ENCODE results near the gene SPRY4.
"Not testable (repeated sequence)": the region's sequence is repeated elsewhere in the genome, so short reads cannot be mapped to it uniquely, and the experiment has no call there.

Gene SPRY4

DNA sequence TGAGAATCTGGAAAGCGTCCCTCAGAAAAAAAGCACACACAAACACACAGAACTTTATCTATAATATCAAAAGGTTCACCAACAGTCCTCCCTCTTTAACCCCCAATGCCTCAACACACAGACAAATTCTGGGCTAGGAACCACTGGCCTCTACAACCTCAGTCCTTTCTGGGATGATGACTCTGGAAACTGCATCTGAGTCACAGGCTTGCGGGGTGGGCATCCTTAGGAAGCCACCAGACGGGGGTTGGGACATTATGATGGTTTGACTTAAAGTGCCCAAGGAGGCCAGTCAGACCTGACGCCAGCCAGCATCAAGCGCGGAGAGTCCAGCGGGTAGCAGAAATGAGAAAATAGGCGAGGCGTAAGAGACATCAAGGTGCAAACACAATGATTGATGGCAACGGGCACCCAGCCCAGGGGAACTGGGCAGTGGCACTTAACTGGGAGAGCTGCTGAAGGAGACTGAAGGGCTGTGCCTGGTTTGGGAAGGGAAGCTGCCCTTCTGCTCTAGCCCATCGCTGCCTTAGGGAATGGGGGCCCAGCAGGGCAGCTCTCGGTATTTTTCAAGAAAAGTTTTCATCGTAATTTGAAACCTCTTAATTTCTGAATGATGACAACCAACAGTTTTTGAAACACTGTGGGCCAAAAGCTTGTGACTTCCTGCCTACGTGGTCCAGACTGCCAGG lies 20.7 kb downstream of the SPRY4 start:
- TF ChIP-seq, protein P1, sequence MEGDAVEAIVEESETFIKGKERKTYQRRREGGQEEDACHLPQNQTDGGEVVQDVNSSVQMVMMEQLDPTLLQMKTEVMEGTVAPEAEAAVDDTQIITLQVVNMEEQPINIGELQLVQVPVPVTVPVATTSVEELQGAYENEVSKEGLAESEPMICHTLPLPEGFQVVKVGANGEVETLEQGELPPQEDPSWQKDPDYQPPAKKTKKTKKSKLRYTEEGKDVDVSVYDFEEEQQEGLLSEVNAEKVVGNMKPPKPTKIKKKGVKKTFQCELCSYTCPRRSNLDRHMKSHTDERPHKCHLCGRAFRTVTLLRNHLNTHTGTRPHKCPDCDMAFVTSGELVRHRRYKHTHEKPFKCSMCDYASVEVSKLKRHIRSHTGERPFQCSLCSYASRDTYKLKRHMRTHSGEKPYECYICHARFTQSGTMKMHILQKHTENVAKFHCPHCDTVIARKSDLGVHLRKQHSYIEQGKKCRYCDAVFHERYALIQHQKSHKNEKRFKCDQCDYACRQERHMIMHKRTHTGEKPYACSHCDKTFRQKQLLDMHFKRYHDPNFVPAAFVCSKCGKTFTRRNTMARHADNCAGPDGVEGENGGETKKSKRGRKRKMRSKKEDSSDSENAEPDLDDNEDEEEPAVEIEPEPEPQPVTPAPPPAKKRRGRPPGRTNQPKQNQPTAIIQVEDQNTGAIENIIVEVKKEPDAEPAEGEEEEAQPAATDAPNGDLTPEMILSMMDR (IDR thresholded peaks at IDR 0.05; ENCODE audit: insufficient read depth, low read depth, low read length, missing control alignments): no peak
- no peak for DNase-seq (ENCODE audit: low read depth)
- H3K4me3 ChIP-seq (ENCODE audit: low read length): no peak overlapping the region

DNA sequence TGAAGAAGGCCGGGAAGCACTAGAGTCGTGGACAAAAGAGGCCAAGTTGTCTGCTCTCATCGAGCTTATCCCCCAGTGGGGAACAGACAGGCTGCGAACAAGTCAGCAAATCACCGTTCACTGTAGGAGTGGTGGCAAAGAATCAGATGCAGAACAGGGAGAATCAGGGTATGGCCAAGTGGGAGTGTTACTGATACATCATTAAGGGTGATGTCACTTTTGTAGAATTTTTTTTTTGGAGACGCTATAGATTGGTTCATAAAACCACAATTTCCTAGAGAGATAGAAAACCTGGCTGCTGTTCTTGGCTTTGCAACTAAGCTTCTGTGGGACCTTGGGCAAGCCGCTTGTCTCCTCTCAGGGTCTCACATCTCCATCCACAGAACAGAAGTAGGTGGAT lies 21.3 kb downstream of the SPRY4 start:
- DNase-seq (ENCODE audit: low read depth): no peak
- H3K4me3 ChIP-seq (ENCODE audit: low read length): no peak overlapping the region
- TF ChIP-seq, protein P1 (IDR thresholded peaks at IDR 0.05; ENCODE audit: insufficient read depth, low read depth, low read length, missing control alignments): no peak

DNA sequence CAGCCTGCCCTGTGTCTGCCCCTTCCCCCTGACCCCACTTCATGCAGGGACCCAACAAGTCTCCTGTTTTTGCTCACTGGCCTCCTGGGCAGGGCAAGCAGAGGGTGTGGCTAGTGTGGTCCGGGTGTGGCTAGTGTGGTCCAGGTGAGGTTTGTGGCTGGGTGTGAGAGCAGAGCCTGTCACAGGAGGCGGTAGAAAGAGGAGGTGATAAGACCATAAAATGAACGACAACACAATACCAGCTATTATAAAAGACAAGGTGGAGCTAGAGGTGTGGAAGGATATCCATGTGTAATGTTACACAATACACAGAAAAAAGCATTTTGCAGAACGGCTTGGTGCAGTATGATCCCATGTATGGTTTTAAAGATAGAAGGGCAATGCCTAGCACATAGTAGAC lies 23.3 kb downstream of the SPRY4 start:
- TF ChIP-seq, protein P1 (IDR thresholded peaks at IDR 0.05; ENCODE audit: insufficient read depth, low read depth, low read length, missing control alignments): no peak
- H3K4me3 ChIP-seq (ENCODE audit: low read length): no peak overlapping the region
- no peak for DNase-seq (ENCODE audit: low read depth)

DNA sequence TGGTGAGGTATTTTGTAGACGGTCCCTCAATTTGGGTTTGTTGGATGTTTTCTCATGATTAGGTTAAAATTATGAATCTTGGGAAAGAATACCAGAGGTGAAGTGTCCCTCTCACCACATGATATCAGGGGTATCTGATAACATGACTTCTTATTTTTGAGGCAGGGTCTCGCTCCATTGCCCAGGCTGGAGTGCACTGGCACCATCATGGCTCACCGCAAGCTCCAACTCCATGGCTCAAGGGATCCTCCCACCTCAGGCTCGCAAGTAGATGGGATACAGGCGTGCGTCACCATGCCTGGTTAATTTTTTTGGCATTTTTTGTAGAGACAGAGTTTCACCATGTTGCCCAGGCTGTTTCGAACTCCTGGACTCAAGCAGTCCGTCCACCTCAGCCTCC lies 24.1 kb downstream of the SPRY4 start:
- H3K4me3 ChIP-seq (ENCODE audit: low read length): no peak overlapping the region
- no peak for DNase-seq (ENCODE audit: low read depth)
- TF ChIP-seq, protein P1 (IDR thresholded peaks at IDR 0.05; ENCODE audit: insufficient read depth, low read depth, low read length, missing control alignments): no peak

DNA sequence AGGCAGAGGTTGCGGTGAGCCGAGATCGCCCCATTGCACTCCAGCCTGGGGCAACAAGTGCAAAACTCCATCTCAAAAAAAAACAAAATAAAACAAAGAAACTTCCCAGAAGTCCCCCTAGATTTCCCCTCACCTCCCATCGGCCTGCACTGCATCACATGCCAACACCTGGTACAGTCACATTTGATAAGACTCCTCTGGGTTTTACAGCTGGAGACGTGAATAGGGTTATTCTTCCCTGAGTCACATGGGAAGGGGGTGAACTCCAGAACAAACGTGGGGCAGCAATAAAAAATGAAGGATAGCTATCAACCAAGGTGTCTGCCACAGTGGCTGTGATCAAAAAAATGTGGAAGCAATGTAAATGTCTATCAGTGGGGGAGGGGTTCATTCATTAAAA lies 26.0 kb downstream of the SPRY4 start:
- TF ChIP-seq, protein P1 (IDR thresholded peaks at IDR 0.05; ENCODE audit: insufficient read depth, low read depth, low read length, missing control alignments): no peak
- H3K4me3 ChIP-seq (ENCODE audit: low read length): no peak overlapping the region
- no peak for DNase-seq (ENCODE audit: low read depth)

DNA sequence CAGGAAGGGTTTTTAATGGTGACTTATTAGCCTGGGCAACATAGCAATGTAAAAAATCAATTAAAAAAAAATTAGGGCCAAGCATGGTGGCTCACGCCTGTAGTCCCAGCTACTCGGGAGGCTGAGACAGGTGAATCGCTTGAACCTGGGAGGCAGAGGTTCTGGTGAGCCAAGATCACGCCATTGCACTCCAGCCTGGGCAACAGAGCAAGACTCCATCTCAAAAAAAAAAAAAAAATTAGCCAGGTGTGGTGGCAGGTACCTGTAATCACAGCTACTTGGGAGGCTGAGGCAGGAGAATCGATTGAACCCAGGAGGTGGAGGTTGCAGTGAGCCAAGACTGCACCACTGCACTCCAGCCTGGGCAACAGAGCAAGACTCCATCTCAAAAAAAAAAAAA lies 27.0 kb downstream of the SPRY4 start:
- not testable (repeated sequence) for H3K4me3 ChIP-seq (ENCODE audit: low read length); DNase-seq (ENCODE audit: low read depth)

DNA sequence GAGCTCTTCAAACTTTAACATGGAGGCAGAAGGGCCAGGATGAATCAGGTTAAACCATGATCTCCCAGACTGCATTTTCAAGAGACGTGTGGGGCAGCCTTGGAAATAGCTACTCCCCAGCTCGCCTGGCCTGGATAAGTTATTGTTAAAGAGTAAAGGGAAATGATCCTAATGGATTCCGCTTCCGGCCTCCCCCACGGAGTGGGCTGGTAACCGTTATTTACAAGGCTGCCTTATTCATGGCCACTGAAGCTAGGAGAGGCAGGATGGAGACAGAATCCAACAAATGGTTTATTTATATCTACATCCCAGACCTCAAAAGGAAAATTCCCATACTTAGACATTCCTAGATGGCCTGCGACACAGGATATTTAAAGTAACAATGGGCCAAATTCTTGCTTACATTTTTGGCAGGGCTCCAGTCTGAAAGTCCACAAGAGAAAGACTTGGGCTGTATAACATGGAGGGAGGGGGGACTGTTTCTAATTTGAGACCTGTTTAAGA lies 27.9 kb downstream of the SPRY4 start:
- TF ChIP-seq, protein P1 (IDR thresholded peaks at IDR 0.05; ENCODE audit: insufficient read depth, low read depth, low read length, missing control alignments): no peak
- no peak for DNase-seq (ENCODE audit: low read depth)
- H3K4me3 ChIP-seq (ENCODE audit: low read length): no peak overlapping the region

Data from epithelial cell of esophagus (primary cell).